Hepatocyte (in vitro differentiated cells): ENCODE results near the gene IGSF6. TPM values are rescaled to one million over a fixed set of nuclear protein-coding genes. Genes with fewer than 3 reads are reported as not detected.

Experiments
- DNase-seq: peaks from one replicate; pipeline ENCODE4 v3.0.0-alpha.2; 2016; ENCODE audit warnings: low spot score
- H2AFZ ChIP-seq: fragments of 200-600 bp; sonication (generic); 2 replicates; pipeline ENCODE4 v1.6.0; 2016; ENCODE audit warnings: antibody characterized with exemption, mild to moderate bottlenecking
- H3K27ac ChIP-seq: fragments of 200-600 bp; sonication (generic); 2 replicates; pipeline ENCODE4 v1.5.1; 2016; ENCODE audit warnings: mild to moderate bottlenecking
- H3K27me3 ChIP-seq: fragments of 200-600 bp; sonication (generic); 2 replicates; pipeline ENCODE4 v1.6.1; 2016
- H3K36me3 ChIP-seq: fragments of 200-600 bp; sonication (generic); replicated peaks from 2 replicates; pipeline ENCODE4 v1.5.1; 2016; ENCODE audit warnings: low read depth; ENCODE audit not compliant: insufficient read depth
- H3K4me1 ChIP-seq: fragments of 200-600 bp; sonication (generic); 2 replicates; pipeline ENCODE4 v1.5.1; 2016; ENCODE audit warnings: mild to moderate bottlenecking, moderate library complexity; ENCODE audit not compliant: insufficient read depth
- H3K4me2 ChIP-seq: fragments of 200-600 bp; sonication (generic); 2 replicates; pipeline ENCODE4 v1.6.0; 2016
- H3K4me3 ChIP-seq: fragments of 200-600 bp; sonication (generic); 2 replicates; pipeline ENCODE4 v1.5.1; 2016; ENCODE audit warnings: mild to moderate bottlenecking
- H3K79me2 ChIP-seq: fragments of 200-600 bp; sonication (generic); 2 replicates; pipeline ENCODE4 v1.6.0; 2017; ENCODE audit warnings: mild to moderate bottlenecking
- H3K9me2 ChIP-seq: fragments of 200-600 bp; sonication (generic); replicated peaks from 2 replicates; pipeline ENCODE4 v1.6.0; 2017; ENCODE audit warnings: mild to moderate bottlenecking; ENCODE audit not compliant: insufficient read depth
- H3K9me3 ChIP-seq: fragments of 200-600 bp; sonication (generic); 2 replicates; pipeline ENCODE4 v1.5.1; 2016; ENCODE audit warnings: low read depth, mild to moderate bottlenecking
- H4K20me1 ChIP-seq: fragments of 200-600 bp; sonication (generic); 2 replicates; pipeline ENCODE4 v1.6.0; 2016; ENCODE audit warnings: mild to moderate bottlenecking; ENCODE audit not compliant: insufficient read depth, poor library complexity, severe bottlenecking
- EZH2 ChIP-seq: fragments of 200-600 bp; sonication (generic); IDR thresholded peaks from 2 replicates; pipeline ENCODE4 v1.6.1; 2016; ENCODE audit warnings: antibody characterized with exemption, mild to moderate bottlenecking, borderline replicate concordance
- WGBS: methylation state at CpG from one replicate; pipeline ENCODE4 v1.1.6; 2016; ENCODE audit warnings: low lambda C conversion rate; ENCODE audit errors: missing lambda C conversion rate; 5-methylcytosine and 5-hydroxymethylcytosine counted together
- polyA plus RNA-seq: library from polyadenylated mRNA; unstranded; fragments of >200 nt; fragmentation: Nextera tagmentation; extraction: Ambion mirVana; gene quantifications from 2 replicates; pipeline ENCODE4 v1.2.1, GENCODE V29; 2016
- small RNA-seq: library from RNA; depleted of rRNA; stranded (forward); fragments of <200 nt; gene quantifications from one replicate; pipeline ENCODE3, GENCODE V24; 2014
- total RNA-seq: library from RNA; depleted of rRNA; stranded (reverse); fragments of >200 nt; gene quantifications from 2 replicates; pipeline ENCODE4 v1.2.3, GENCODE V29; 2014

Gene IGSF6
- total and polyA plus RNA-seq, 2 experiments from 2014 or later, result 0.70 to 2.2 TPM

DNA sequence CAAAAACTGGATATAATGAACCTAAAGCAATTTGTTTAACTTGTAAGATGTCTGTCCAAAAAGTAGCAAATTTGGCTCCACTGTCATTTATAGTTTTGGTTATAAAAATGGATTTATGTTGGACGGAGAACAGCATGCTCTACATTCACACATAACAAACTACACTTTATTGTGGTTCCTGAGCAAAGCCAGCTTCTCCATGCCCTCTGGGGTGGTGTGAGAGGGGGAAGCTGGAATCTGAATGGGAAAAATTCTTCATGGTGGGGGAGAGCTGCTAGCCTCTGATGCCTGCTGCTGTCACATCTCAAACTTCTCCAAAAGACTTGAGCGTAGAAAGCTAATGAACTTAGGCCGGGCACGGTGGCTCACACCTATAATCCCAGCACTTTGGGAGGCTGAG, 62.9 kb downstream of the IGSF6 start:
- H3K9me3 ChIP-seq, result no peaks in the 10 kb centered on the region
- H3K4me2 ChIP-seq, result no peak overlapping the region
- no peak overlapping the region for H3K27ac ChIP-seq
- no peaks in the 10 kb centered on the region for H3K27me3 ChIP-seq
- H3K4me1 ChIP-seq, result no peaks in the 10 kb centered on the region
- no peaks in the 10 kb centered on the region for H3K36me3 ChIP-seq
- 90% methylated on average over 4 of the region's 4 CpGs for WGBS
- H4K20me1 ChIP-seq, result no peaks in the 10 kb centered on the region
- no peak for TF ChIP-seq EZH2
- no peak overlapping the region for H3K4me3 ChIP-seq
- H3K9me2 ChIP-seq, result no peaks in the 10 kb centered on the region
- no peak overlapping the region for H2AFZ ChIP-seq
- H3K79me2 ChIP-seq, result no peaks in the 10 kb centered on the region
- DNase-seq, result no peak

Small RNA genes lying within 50 kb of the gene (small RNA-seq; reads per million reads assigned to genes)
- gene RNU6-1005P (not detected), gene RNU6-196P (not detected)

Other genes starting within 250 kb of the IGSF6 start
- 222 and 229 TPM in 2 replicates for gene METTL9, start 53.0 kb downstream of the IGSF6 start, total RNA-seq
- gene METTL9, start 53.0 kb downstream of the IGSF6 start, polyA plus RNA-seq, result 112 TPM in 2 replicates
- 0.07 TPM in 1 of 2 replicates, not detected in the other for gene OTOA, start 11.4 kb upstream of the IGSF6 start, total RNA-seq
- not detected in 2 replicates for gene OTOA, start 11.4 kb upstream of the IGSF6 start, polyA plus RNA-seq
- 16.0 and 26.1 TPM in 2 replicates for gene NPIPB4, start 205.1 kb upstream of the IGSF6 start, total RNA-seq
- 25.8 and 39.1 TPM in 2 replicates for gene NPIPB4, start 205.1 kb upstream of the IGSF6 start, polyA plus RNA-seq